ACC112 (cell line): ENCODE results near the gene SERPINE3.

Experiments used
- H2AFZ ChIP-seq: fragments of 200-600 bp; sonication (generic); one replicate; pipeline ENCODE4 v1.6.0; 2017; ENCODE audit warnings: antibody characterized with exemption, low read length; ENCODE audit not compliant: unreplicated experiment
- H3K27ac ChIP-seq: fragments of 200-600 bp; sonication (generic); 2 replicates; pipeline ENCODE4 v1.5.1; 2014; ENCODE audit warnings: low read depth, mild to moderate bottlenecking, antibody characterized with exemption, low read length, moderate library complexity
- H3K27me3 ChIP-seq: fragments of 200-600 bp; sonication (generic); 2 replicates; pipeline ENCODE4 v1.6.1; 2014; ENCODE audit warnings: mild to moderate bottlenecking, antibody characterized with exemption, low read length, moderate library complexity, mixed read lengths; ENCODE audit not compliant: insufficient read depth
- H3K36me3 ChIP-seq: fragments of 200-600 bp; sonication (generic); 2 replicates; pipeline ENCODE4 v1.6.1; 2016; ENCODE audit warnings: mild to moderate bottlenecking, antibody characterized with exemption, low read length, moderate library complexity, mixed read lengths; ENCODE audit not compliant: insufficient read depth
- H3K4me1 ChIP-seq: fragments of 200-600 bp; sonication (generic); one replicate; pipeline ENCODE4 v1.6.1; 2016; ENCODE audit warnings: low read length, mixed read lengths; ENCODE audit not compliant: insufficient read depth, unreplicated experiment, control insufficient read depth
- H3K4me3 ChIP-seq: fragments of 200-600 bp; sonication (generic); 2 replicates; pipeline ENCODE4 v1.5.1; 2014; ENCODE audit warnings: mild to moderate bottlenecking, low read depth, low read length
- H3K79me2 ChIP-seq: fragments of 200-600 bp; sonication (generic); one replicate; pipeline ENCODE4 v1.6.0; 2016; ENCODE audit warnings: low read length; ENCODE audit not compliant: control insufficient read depth, unreplicated experiment, insufficient read depth

Gene SERPINE3

GRCh38 chr13:51311957-51312520 is 27.5 kb upstream of the SERPINE3 start:
- Histone ChIP-seq H3K27me3 (no peaks in the 10 kb centered on the region; the same call in 1 of the 2 replicates), H3K79me2 (no peaks in the 10 kb centered on the region), H2AFZ (no peak overlapping the region), H3K4me3 (no peak overlapping the region), H3K36me3 (no peaks in the 10 kb centered on the region), H3K4me1 (peaks cover 16% of the 10 kb centered on the region), H3K27ac (no peak overlapping the region)

GRCh38 chr13:51313619-51314018 is 25.9 kb upstream of the SERPINE3 start:
- Histone ChIP-seq H3K27me3 (no peaks in the 10 kb centered on the region; the same call in 1 of the 2 replicates), H2AFZ (no peak overlapping the region), H3K79me2 (no peaks in the 10 kb centered on the region), H3K36me3 (no peaks in the 10 kb centered on the region), H3K4me3 (no peak overlapping the region), H3K27ac (no peak overlapping the region), H3K4me1 (peaks cover 26% of the 10 kb centered on the region)

- Histone ChIP-seq H3K27ac (peak overlapping the region; percentile 83), H3K27me3 (no peaks in the 10 kb centered on the region; the same call in 1 of the 2 replicates), H3K79me2 (no peaks in the 10 kb centered on the region), H3K36me3 (no peaks in the 10 kb centered on the region), H3K4me1 (peaks cover 26% of the 10 kb centered on the region), H2AFZ (no peak overlapping the region), H3K4me3 (no peak overlapping the region)
Observed at GRCh38 chr13:51317262-51317661, 22.2 kb upstream of the SERPINE3 start.

- peaks cover 26% of the 10 kb centered on the region for H3K4me1 ChIP-seq
Observed at GRCh38 chr13:51318015-51318414, 21.5 kb upstream of the SERPINE3 start.

GRCh38 chr13:51318876-51319275 is 20.6 kb upstream of the SERPINE3 start:
- H3K79me2 ChIP-seq, result no peaks in the 10 kb centered on the region
- no peak overlapping the region for H3K27ac ChIP-seq
- H3K36me3 ChIP-seq, result no peaks in the 10 kb centered on the region
- H3K4me1 ChIP-seq, result peaks cover 26% of the 10 kb centered on the region
- H3K27me3 ChIP-seq, result no peaks in the 10 kb centered on the region
- no peak overlapping the region for H3K4me3 ChIP-seq
- no peak overlapping the region for H2AFZ ChIP-seq

More at GRCh38 chr13:51318015-51318414, 21.5 kb upstream of the SERPINE3 start:
- H3K27ac ChIP-seq, result peak overlapping the region; percentile 83
- no peaks in the 10 kb centered on the region for H3K36me3 ChIP-seq
- no peaks in the 10 kb centered on the region for H3K79me2 ChIP-seq
- no peak overlapping the region for H2AFZ ChIP-seq
- H3K4me3 ChIP-seq, result no peak overlapping the region
- H3K27me3 ChIP-seq, result no peaks in the 10 kb centered on the region; the same call in 1 of the 2 replicates

GRCh38 chr13:51321836-51322235 is 17.7 kb upstream of the SERPINE3 start:
- no peak overlapping the region for H3K4me3 ChIP-seq
- no peak overlapping the region for H2AFZ ChIP-seq
- no peaks in the 10 kb centered on the region for H3K27me3 ChIP-seq
- peaks cover 10% of the 10 kb centered on the region for H3K4me1 ChIP-seq
- no peaks in the 10 kb centered on the region for H3K79me2 ChIP-seq
- H3K36me3 ChIP-seq, result no peaks in the 10 kb centered on the region
- no peak overlapping the region for H3K27ac ChIP-seq

- H3K27me3 ChIP-seq, result no peaks in the 10 kb centered on the region
- H3K4me1 ChIP-seq, result peaks cover 5% of the 10 kb centered on the region
- no peak overlapping the region for H3K27ac ChIP-seq
Observed at GRCh38 chr13:51322826-51323225, 16.7 kb upstream of the SERPINE3 start.

GRCh38 chr13:51323824-51324511 is 15.5 kb upstream of the SERPINE3 start:
- Histone ChIP-seq H3K27me3 (no peaks in the 10 kb centered on the region), H3K36me3 (no peaks in the 10 kb centered on the region), H3K27ac (no peak overlapping the region), H3K4me3 (no peak overlapping the region), H3K79me2 (no peaks in the 10 kb centered on the region), H3K4me1 (no peaks in the 10 kb centered on the region), H2AFZ (no peak overlapping the region)

More at GRCh38 chr13:51322826-51323225, 16.7 kb upstream of the SERPINE3 start:
- Histone ChIP-seq H3K36me3 (no peaks in the 10 kb centered on the region), H3K4me3 (no peak overlapping the region), H3K79me2 (no peaks in the 10 kb centered on the region), H2AFZ (no peak overlapping the region)

GRCh38 chr13:51324714-51325420 is 14.6 kb upstream of the SERPINE3 start:
- no peaks in the 10 kb centered on the region for H3K4me1 ChIP-seq
- no peak overlapping the region for H3K27ac ChIP-seq
- no peak overlapping the region for H2AFZ ChIP-seq
- H3K4me3 ChIP-seq, result no peak overlapping the region
- no peaks in the 10 kb centered on the region for H3K79me2 ChIP-seq
- no peaks in the 10 kb centered on the region for H3K36me3 ChIP-seq
- H3K27me3 ChIP-seq, result no peaks in the 10 kb centered on the region

GRCh38 chr13:51325837-51326236 is 13.7 kb upstream of the SERPINE3 start:
- Histone ChIP-seq H3K36me3 (no peaks in the 10 kb centered on the region), H3K4me1 (no peaks in the 10 kb centered on the region), H3K27ac (no peak overlapping the region), H2AFZ (no peak overlapping the region), H3K4me3 (no peak overlapping the region), H3K79me2 (no peaks in the 10 kb centered on the region), H3K27me3 (no peaks in the 10 kb centered on the region)
